RPMI8226 (cell line): ENCODE data around the gene GALNT2.

Experiments used
- DNase-seq: peaks from one replicate; pipeline ENCODE4 v3.0.0-alpha.2; 2015

Gene GALNT2

GRCh38 chr1:230052018-230052417 is 15.0 kb upstream of the GALNT2 start:
- DNase-seq: no peak

- no peak for DNase-seq
Observed at GRCh38 chr1:230052665-230053064, 14.4 kb upstream of the GALNT2 start.

GRCh38 chr1:230054092-230054749 is 12.8 kb upstream of the GALNT2 start:
- DNase-seq: no peak

GRCh38 chr1:230056098-230056497 is 10.9 kb upstream of the GALNT2 start:
- no peak for DNase-seq

GRCh38 chr1:230057100-230057499 is 9.9 kb upstream of the GALNT2 start:
- DNase-seq: no peak

- DNase-seq: no peak
Observed at GRCh38 chr1:230057681-230058565, 9.1 kb upstream of the GALNT2 start.

GRCh38 chr1:230058626-230059025 is 8.4 kb upstream of the GALNT2 start:
- DNase-seq: no peak

- DNase-seq: no peak
Observed at GRCh38 chr1:230061801-230062200, 5.2 kb upstream of the GALNT2 start.

- DNase-seq: no peak
Observed at GRCh38 chr1:230062521-230062920, 4.5 kb upstream of the GALNT2 start.

- DNase-seq: no peak
Observed at GRCh38 chr1:230064283-230064682, 2.8 kb upstream of the GALNT2 start.

GRCh38 chr1:230065161-230065560 is 1.9 kb upstream of the GALNT2 start:
- DNase-seq: no peak

- DNase-seq: no peak
Observed at GRCh38 chr1:230065571-230065970, 1.5 kb upstream of the GALNT2 start.

GRCh38 chr1:230066031-230066430 is 1.0 kb upstream of the GALNT2 start:
- peak; percentile 16 for DNase-seq

GRCh38 chr1:230067419-230067870 is 407 bp downstream of the GALNT2 start:
- peak; percentile 55 for DNase-seq

- DNase-seq: peak; percentile 52
Observed at GRCh38 chr1:230067871-230068620, 1.0 kb downstream of the GALNT2 start.

GRCh38 chr1:230068621-230068873 is 1.5 kb downstream of the GALNT2 start:
- DNase-seq: no peak

GRCh38 chr1:230068952-230069684 is 2.1 kb downstream of the GALNT2 start:
- DNase-seq: peak; percentile 79

GRCh38 chr1:230069796-230070195 is 2.8 kb downstream of the GALNT2 start:
- DNase-seq: no peak

- DNase-seq: no peak
Observed at GRCh38 chr1:230070321-230071208, 3.5 kb downstream of the GALNT2 start.

- DNase-seq: no peak
Observed at GRCh38 chr1:230071316-230071715, 4.3 kb downstream of the GALNT2 start.

- no peak for DNase-seq
Observed at GRCh38 chr1:230072296-230072695, 5.3 kb downstream of the GALNT2 start.

- DNase-seq: no peak
Observed at GRCh38 chr1:230072866-230073265, 5.8 kb downstream of the GALNT2 start.
